ENCODE data around the gene HNF4A.
"Not testable (repeated sequence)": the region's sequence is repeated elsewhere in the genome, so short reads cannot be mapped to it uniquely, and the experiment has no call there.

Gene HNF4A
- total RNA-seq = 0 to 0.14 reads per million in 2 donors

DNA sequence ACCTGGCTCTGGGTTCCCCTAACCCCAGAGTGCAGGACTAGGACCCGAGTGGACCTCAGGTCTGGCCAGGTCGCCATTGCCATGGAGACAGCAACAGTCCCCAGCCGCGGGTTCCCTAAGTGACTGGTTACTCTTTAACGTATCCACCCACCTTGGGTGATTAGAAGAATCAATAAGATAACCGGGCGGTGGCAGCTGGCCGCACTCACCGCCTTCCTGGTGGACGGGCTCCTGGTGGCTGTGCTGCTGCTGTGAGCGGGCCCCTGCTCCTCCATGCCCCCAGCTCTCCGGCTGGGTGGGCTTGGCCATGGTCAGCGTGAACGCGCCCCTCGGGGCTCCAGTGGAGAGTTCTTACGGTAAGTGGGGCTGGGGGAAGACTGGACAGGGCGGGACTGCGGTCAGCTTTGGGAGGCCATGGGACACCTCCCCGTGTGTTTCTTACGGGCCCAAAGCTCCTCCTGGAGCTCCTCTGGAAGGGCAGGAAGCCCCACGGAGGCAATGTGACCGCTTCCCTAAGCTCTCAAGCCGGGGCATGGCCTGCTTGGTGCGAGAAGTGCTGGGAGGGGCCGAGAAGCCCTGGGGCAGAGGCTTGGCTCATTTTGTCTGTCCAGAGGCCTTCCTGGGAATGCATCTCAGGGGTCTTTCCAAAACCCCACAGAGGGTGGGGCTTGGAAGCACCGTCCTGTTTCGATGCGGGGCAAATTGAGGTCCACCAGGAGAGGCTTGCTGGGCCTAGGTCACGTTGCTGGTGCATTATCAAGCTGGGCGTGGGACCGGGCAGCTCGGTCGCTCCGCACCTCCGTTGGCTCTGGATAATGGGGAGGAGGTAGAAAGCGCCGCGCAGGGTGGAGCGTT lies at the start of gene HNF4A:
HNF4A (plus strand) TSS at position 202 of the 855 bp plus-strand sequence; CDS start at position 308, 106 bp downstream.
- DNase-seq = no peak

DNA sequence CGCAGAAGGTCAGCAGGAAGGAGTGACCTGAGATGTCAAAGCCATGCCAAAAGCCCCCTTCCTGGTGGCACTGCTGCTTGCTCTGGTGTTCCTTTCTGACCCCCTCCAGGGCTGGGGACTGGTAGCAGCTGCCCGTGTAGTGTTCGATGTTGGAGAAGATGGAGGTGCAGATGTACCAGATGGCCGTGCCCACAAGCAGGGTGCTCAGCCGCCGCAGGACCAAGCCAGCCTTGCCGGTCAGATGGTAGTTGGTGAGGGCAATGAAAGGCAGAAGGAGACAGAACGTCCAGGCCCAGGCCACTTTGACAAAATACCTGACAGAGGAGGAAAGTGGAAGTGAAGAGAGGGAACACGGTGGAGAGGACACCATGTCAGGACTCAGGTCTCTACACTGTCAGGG lies 48.6 kb upstream of the HNF4A start:
- no peak for DNase-seq

DNA sequence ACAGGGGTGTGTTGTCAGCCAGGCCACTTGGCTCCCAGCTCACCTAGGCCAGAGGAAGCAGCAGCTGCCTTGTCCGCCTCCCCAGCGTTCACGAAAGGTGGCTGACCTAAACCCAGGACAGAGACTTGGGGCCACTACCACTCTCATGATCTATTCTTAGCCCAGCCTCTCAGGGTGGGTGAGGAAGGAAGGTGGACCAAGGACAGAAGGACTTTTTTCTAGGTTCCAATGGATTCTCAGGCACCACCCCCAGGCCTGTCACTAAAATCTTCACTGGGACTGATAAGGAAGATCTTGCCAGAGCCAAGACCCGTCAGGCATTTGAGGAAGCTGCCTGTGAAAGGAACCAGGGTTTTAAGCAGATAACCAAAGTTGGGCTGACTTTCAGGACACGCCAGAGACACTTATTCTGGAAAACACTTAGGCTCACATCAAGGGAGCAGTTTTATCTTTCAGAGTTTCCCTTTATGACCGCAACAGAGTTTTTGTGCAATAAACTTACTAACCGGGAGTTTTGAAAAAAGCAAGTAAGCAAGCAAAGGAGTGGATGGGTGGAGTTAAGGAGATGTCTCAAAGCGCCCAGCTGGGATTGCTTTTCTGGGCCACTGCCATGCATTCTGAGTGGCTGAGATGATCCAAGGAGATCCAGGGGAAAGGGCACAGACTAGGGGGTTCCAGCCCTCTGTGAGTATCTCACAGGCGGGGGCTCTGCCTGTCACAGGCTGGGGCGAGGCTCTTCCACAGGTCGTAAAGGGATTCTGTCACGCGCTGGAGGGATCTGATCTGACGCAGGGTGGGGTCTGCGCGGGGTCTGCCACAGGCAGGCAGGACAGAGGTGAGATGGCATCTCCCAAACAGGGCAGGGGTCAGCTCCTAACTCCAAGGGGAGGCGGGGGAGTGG lies 45.5 kb upstream of the HNF4A start:
- DNase-seq = no peak

DNA sequence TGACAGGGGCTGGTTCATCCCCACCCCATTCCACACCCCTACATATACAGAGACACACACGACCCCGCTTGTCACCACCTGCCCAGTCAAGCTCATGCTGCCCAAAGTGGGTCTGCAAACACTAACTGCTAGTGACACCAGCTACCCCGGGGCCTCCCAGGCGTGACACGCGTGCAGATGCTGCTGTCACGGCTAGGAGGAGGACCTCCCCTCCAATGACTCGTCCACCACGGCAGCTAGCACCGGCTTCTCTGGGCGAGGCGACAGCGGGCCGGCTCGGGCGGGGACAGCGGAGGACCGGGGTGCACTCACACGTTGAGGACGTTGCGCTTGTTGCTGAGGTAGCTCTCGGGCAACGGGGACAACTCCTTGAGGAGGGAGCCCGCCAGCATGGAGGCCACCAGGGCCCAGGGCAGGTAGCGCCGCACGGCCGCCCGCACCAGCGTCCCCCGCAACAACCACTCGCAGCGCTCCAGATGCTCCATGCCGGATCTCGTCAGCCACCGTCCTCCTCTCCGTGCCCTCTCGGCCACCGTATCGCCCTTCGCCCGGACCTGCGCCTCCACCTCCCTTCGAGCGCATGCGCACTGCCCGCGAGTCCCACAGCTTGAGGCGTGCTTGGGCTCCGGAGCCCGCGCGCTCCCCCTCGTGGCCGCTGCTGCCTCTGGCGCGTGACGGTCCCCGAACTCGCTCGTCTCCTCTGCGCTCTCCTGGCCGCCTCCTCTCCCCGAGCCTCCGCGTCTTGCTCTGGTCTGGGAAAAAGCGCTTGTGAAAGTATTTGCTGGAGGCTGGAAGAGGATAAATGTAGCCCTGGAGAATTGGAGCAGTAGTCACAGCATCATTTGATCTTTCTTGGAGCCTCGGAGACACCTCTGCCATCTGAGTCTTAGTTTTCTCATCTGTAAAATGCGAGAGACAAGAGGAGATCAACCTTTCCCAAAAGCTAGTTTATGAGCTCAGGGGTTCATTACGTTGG lies 44.5 kb upstream of the HNF4A start, which contains the start of gene FITM2:
FITM2 (minus strand) TSS at position 539 of the 976 bp plus-strand sequence; CDS start at position 485, 54 bp downstream.
- DNase-seq = peak; percentile 99

DNA sequence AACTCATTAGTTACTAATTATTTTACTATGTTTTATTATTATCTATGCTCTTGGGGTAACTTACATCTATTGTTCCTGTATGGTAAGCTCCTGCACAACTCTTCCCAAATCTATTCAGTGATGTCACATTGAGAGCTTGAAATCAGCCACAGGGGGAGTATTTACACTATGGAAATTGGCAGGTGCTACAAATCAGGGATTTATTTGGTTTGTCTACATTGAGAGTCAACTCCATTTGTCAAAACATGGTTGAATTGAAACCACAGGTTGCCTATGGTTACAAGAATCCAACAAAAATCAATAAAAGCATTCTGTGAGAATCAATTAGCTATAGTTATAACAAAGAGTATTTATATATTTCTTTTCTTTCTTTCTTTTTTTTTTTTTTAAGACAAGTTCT lies 40.6 kb upstream of the HNF4A start:
- DNase-seq = no peak

DNA sequence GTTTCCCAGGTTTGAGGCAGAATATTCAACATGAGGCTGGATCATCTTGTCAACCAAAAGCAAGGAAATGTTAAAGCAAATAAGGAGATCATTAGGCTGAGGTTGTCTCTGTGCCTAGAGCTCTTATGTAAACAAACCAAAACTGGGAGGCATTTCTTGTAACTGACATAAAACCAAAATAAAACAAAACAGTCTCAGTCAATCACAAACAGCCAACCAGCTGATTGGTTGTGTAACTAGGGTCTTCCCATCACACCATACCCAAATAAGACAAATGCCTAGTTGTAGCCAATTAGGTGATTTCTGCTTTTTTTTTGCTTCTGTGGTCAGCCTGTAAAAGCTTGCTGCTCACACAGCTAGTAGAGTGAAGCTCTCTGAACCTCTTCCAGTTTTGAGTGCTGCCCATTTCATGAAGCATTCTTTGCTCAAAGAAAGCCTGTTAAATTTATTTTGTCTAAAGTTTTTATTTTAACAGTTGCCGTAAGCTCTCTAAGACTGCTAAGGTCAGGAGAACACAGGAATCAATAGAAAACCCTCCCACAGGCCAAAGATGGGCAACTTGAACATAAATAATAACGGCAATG lies 35.6 kb upstream of the HNF4A start:
- DNase-seq = no peak

DNA sequence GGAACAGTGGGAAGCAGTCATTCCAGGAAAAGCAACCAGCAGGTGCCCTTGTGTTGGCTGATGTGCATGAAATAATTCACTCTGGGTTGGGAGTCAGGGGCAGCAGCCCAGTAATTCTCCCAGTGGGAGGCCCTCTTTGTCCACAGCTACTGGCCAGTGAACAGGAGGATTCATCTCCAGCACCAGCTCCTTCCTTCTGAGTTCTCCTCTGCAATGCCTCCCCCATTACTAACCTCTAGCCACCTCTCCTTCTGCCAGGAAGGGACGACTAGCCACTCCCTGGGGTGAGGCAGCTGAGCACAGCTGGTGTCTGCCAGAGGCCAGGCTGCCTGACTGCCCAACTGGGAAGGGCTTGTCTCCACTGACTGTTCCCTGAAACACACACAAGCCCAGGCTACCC lies 31.2 kb upstream of the HNF4A start:
- DNase-seq = no peak

DNA sequence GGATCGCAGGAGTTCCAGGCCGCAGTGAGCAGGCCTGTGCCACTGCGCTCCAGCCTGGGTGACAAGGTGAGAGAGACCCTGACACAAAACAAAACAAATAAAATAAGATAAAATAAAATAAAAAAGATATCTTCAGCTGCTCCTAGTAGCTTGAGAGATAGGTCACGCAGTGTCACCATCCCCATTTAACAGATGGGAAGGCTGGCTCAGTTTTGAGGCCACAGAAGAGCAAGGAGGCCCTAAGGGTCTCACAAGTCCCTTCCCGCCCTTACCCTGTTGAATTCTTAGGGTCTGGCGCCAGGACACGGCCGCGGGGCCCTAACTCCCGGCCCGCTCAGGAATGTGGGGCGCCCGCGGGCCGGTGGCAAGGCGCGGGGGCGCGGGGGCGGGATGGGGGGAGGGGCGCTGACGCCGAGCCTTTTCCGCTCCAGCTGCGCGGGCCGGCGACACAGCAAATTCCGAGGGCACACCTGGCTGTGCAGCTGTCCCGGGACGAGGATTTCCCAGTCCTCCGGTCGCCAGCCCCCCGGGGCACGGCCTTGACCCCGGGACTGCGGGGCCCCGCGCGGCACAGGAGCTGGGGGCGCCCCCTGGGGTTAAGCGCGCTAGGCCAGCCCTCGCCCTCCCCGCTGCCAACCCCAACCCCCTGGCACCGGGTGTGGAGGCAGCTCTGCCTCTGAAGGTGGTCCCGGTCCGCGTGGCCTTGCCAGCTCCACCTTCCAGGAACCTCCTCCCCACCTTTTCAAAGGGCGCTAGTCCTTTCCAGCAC lies 28.9 kb upstream of the HNF4A start:
- DNase-seq = no peak

DNA sequence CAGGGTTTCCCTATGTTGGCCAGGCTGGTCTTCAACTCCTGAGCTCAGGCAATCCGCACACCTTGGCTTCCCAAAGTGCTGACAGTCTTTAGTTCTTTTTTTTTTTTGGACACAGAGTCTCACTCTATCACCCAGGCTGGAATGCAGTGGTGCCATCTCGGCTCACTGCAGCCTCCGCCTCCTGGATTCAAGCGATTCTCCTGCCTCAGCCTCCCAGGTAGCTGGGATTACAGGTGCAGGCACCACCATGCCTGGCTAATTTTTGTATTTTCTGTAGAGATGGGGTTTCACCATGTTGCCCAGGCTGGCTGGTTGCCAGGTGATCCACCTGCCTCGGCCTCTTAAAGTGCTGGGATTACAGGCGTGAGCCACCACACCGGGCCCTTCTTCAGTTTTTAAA lies 27.8 kb upstream of the HNF4A start:
- not testable (repeated sequence) for DNase-seq

DNA sequence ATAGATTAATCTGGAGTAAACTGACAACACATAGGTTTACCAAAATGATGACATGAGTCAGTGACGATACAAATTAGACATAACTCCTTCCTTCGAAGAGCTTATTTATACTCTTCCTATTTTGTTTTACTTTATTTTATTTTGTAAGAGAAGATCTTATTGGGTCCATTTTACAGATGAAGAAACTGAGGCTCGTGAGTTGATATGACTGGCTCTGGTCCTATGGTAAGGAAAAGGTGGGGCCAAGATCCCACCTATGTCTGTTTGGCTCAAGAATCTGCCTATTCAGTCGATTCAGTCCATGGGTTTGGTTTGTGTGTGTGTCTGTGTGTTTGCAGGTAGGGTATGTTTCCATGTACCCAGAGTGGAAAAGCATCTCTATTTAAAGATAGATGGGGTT lies 27.1 kb upstream of the HNF4A start:
- DNase-seq = no peak

DNA sequence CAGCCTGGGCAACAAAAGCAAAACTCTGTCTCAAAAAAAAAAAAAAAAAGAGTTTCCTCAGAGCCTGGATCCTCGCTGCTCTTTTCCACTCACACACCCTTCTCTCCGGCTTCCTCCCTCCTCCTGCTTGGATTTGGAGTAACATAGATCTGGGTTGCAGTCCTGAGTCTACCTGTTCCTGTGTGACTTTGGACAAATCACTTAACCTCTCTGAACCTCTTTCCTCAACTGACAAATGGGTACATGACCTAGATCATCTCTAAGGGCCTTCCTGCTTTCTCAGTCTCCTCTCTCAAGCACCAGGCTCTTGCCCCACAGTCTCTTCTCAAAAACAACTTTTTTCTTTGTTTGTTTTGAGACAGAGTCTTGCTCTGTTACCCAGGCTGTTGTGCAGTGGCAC lies 24.3 kb upstream of the HNF4A start:
- DNase-seq = no peak

DNA sequence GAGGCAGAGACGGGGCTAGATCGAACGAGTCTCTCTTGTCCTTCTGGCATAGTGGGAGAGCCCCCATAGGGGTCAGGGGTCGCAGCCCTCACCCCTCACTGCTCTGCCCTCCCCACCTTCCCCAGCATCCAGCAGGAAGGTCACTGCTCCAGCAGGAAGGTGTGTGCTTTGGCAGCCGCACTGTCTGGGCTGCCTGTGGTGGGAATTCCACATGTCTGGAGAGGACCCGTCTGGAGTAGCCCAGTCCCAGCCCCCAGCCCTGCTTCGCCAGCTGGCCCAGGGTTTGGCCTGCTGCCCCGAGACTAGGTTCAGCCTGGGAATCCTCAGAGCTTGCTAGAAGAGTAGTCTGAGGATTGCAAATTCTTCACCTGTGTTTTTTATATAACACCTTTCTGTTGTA lies 21.2 kb upstream of the HNF4A start:
- no peak for DNase-seq

DNA sequence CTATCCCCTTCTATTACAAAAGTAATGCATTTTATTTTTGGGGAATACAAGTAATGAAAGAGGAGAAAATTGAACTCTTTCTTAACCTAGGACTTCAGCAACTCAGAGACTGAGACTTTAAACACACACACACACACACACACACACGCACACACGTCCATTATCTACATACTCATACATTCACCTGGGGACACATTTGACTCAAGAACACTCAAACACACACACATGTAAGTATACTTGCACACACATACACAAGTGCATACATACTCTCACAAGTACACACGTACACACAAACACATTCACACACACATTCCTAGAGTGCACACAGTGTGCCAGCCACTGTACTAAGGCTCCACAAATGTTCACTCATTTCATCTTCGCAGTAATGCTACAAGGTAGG lies 20.8 kb upstream of the HNF4A start:
- no peak for DNase-seq

DNA sequence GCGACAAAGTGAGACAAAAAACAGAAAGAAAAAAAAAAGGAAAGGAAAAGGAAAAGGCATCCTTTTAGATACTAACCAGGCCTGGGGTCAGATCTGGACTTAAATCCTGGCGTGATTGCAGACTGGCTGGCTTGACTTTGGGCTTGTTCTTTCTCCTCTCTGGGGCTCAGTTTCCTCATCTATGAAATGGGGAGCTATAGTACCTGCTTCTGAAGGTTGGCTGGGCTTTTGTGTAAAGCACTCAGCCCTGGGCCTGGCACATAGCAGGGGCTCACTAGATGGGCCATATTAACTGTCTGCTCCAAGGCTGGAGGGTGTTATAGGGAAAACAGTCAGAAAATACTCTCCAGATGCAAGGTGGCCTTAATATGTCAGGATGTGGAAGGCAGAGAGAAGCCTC lies 19.8 kb upstream of the HNF4A start:
- no peak for DNase-seq

DNA sequence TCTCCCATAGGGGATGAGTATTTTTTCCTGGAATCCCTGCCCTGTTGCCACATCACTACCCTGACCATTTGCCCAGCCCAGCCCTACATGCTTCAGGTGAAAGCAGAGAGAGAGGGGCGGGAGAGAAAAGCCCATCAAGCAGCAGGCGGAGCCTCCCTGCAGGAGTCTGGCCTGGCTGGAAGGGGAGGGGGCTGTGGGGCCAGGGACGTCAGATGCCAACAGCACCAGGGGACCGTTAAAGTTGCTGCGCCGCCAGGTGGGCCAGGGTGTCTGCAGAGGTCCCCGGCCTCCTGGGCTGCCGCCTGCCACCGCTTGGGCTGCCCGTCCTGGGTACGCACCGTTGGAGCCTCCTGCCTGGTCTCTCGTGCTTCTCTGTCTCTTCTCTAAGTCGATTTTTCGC lies 19.4 kb upstream of the HNF4A start:
- no peak for DNase-seq

DNA sequence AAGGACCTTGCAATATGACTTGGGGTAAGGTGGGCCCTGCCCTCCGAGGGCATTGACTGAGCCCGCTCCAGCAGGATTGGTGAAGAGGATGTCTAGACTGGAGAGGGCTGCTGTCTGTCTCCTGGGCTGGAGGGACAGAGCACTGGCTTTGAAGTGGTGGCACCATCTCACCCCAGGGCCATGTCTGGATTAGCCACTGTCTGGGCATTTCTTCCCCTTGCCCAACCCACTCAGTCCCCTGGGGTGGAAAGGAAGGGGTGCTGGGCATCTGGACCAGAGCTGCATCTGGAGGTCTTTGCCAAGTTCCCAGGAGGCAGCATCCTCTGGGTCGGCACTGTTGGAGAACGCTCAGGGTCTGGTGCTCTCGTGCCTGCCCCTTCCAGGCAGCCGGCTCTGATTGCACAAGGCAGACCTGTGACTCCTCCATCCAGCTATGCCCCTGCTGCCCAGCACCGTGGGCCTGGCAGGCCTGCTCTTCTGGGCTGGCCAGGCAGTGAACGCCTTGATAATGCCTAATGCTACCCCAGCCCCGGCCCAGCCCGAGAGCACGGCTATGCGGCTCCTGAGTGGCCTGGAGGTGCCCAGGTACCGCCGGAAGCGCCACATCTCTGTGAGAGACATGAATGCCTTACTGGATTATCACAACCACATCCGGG lies 18.6 kb upstream of the HNF4A start, which contains the start of gene R3HDML:
R3HDML (plus strand) TSS at position 319 of the 656 bp plus-strand sequence; CDS start at position 434, 115 bp downstream.
- no peak for DNase-seq

DNA sequence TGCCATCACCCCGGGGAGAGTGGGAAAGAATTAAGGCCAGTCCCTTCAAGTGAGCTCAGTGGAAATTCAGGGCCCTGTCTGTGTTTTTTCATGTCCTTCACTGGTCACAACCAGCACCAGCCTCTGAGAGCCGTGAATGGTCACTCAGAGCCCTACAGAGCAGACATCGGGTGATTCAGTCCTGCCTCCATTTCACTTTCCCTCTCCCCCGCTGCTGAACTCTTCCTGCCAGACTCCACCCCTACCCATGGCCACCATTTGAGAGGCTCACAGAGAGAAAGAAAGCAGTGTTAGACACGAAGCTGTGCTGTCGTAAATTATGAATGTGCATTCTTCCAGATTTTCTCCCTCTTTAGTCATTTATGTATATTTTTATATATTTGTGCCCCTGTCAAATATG lies 13.3 kb upstream of the HNF4A start:
- DNase-seq = no peak

DNA sequence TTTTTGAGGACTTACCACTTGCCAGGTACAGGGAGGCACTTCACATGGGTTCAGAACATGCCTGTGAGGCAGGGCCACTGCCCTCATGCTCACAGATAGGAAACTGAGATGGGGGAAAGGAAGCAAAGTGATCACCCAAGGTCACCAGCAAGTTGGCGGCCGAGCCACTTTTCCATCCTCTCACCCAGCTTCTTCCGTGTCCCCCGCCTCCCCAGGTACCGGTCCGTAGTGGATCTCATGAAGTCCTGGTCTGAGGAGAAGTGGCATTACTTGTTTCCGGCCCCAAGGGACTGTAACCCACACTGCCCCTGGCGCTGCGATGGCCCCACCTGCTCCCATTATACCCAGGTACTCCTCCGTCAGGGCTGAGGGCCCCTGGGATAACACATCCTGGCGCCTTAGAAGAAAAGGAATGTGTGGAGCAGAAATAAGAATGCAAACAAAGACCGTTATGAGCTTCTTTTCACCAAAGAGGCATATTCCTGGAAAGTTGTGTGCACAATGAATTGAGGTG lies 12.3 kb upstream of the HNF4A start:
- DNase-seq = no peak

DNA sequence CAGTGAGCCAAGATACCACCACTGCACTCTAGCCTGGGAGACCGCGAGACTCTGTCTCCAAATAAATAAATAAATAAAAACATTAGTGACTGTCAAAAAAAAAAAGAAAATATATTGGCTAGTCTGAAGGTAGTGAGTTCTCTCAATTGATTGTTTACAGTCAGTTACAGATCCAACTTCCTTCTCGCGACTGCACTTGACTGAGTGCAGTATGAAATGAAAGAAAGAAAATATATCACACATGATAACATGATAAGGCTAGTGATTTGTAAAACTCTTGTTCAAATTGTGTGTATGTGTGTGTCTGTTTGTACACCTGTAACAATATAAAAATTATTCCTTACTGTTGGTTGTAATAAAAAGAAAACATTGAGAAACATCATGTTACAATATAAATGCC lies 10.8 kb upstream of the HNF4A start:
- no peak for DNase-seq

DNA sequence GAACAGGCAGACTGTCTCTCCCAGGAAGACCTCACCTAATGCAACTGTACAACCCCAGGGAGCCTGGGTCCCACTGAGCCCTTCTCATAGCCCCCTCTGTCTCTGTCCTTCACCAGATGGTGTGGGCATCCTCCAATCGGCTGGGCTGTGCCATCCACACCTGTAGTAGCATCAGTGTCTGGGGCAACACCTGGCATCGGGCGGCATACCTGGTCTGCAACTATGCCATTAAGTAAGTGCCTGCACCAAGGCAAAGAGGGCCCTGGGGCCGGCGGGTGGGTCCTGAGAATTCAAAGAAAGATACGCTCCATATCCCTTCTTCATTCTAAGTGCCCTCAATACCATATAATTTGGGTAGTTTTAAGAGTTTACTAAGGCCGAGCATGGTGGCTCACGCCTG lies 10.4 kb upstream of the HNF4A start:
- DNase-seq = no peak

Measured in T-helper 9 cell (primary cell).